B cell (primary cell): Measurements from ENCODE around the gene CHRNA4. TPM values are rescaled to one million over a fixed set of nuclear protein-coding genes. Genes with fewer than 3 reads are reported as not detected.

Experiments
- ATAC-seq: fragments of 200-7000 bp; cut with Tn5 transposase; one replicate; pipeline ENCODE4 v1.10.0; 2021; ENCODE audit warnings: low read depth, mild to moderate bottlenecking, moderate number of reproducible peaks, moderate library complexity
- CTCF ChIA-PET: fragments of 350-600 bp; sonication (Branson Sonifier 250); formaldehyde crosslinking; loops from one replicate; lab custom pipeline; 2021; ENCODE audit warnings: antibody characterized with exemption, inconsistent platforms; lab: Charles Lee
- POLR2A ChIA-PET: fragments of 350-600 bp; sonication (Branson Sonifier 250); formaldehyde crosslinking; loops from one replicate; lab custom pipeline; 2021; ENCODE audit warnings: antibody characterized with exemption; lab: Charles Lee
- DNase-seq: peaks from one replicate; pipeline ENCODE4 v3.0.0; 2013
- H2AFZ ChIP-seq: 2 replicates; pipeline ENCODE4 v1.6.1; 2012; ENCODE audit warnings: mild to moderate bottlenecking, low read depth, low read length; ENCODE audit not compliant: insufficient read depth, poor library complexity, severe bottlenecking
- H3K27ac ChIP-seq, 2 donors: 1 replicate in 1 of 2; 2 replicates in 1 of 2; pipeline ENCODE4 v1.5.1; 2012 to 2013; ENCODE audit warnings: low read length in 2 of 2, mild to moderate bottlenecking in 2 of 2, moderate library complexity in 1 of 2
- H3K27me3 ChIP-seq, 4 experiments: fragments of 200-600 bp in 1 of 4; sonication (generic) in 1 of 4; replicated peaks in 1 of 4; 1 replicate in 2 of 4; 2 replicates in 2 of 4; pipeline versions ENCODE4 v1.6.1 to v1.7.0; 2013 to 2016; ENCODE audit warnings: low read length in 3 of 4, mild to moderate bottlenecking in 2 of 4, mixed read lengths in 1 of 4, moderate library complexity in 1 of 4; ENCODE audit not compliant: insufficient read depth in 4 of 4, control insufficient read depth in 3 of 4; ENCODE audit errors: control extremely low read depth in 1 of 4
- H3K36me3 ChIP-seq, 2 experiments: replicated peaks in 1 of 2; 1 replicate in 1 of 2; 2 replicates in 1 of 2; pipeline versions ENCODE4 v1.6.1 to v1.7.1; 2013; ENCODE audit warnings: low read length in 1 of 2; ENCODE audit not compliant: insufficient read depth in 2 of 2, control insufficient read depth in 1 of 2; ENCODE audit errors: control extremely low read depth in 1 of 2, extremely low read depth in 1 of 2
- H3K4me1 ChIP-seq, 2 donors: fragments of 200-600 bp in 1 of 2; sonication (generic) in 1 of 2; 1 replicate in 1 of 2; 2 replicates in 1 of 2; pipeline versions ENCODE4 v1.5.1 to v1.6.1; 2013 to 2017; ENCODE audit warnings: low read length in 2 of 2; ENCODE audit not compliant: control insufficient read depth in 2 of 2, insufficient read depth in 2 of 2
- H3K4me2 ChIP-seq: replicated peaks from 2 replicates; pipeline ENCODE3; 2012; ENCODE audit warnings: mild to moderate bottlenecking, low read depth, low read length; ENCODE audit not compliant: poor library complexity, severe bottlenecking
- H3K4me3 ChIP-seq, 5 experiments: fragments of 200-600 bp in 1 of 5; sonication (generic) in 1 of 5; 1 replicate in 3 of 5; 2 replicates in 2 of 5; pipeline versions ENCODE4 v1.5.1 to v1.7.0; 2011 to 2016; ENCODE audit warnings: low read length in 4 of 5, mild to moderate bottlenecking in 4 of 5, low read depth in 2 of 5, control low read depth in 1 of 5, moderate library complexity in 1 of 5; ENCODE audit not compliant: insufficient read depth in 1 of 5; ENCODE audit errors: control extremely low read depth in 1 of 5, extremely low read depth in 1 of 5
- H3K79me2 ChIP-seq: fragments of 200-600 bp; sonication (generic); one replicate; pipeline ENCODE4 v1.6.0; 2016; ENCODE audit warnings: low read length; ENCODE audit not compliant: control insufficient read depth, insufficient read depth
- H3K9ac ChIP-seq: fragments of 200-600 bp; sonication (generic); 2 replicates; pipeline ENCODE4 v1.6.1; 2017; ENCODE audit warnings: mild to moderate bottlenecking, low read length, moderate library complexity
- H3K9me3 ChIP-seq, 3 donors: one replicate each; pipeline versions ENCODE4 v1.6.1 to v1.7.1; 2013; ENCODE audit warnings: low read length in 2 of 3; ENCODE audit not compliant: control insufficient read depth in 2 of 3, insufficient read depth in 1 of 3; ENCODE audit errors: control extremely low read depth in 1 of 3
- H4K20me1 ChIP-seq: 2 replicates; pipeline ENCODE4 v1.6.0; 2012; ENCODE audit warnings: mild to moderate bottlenecking, low read length; ENCODE audit not compliant: insufficient read depth, control insufficient read depth, poor library complexity, severe bottlenecking
- H3K27ac Mint-ChIP-seq: one replicate; pipeline ENCODE4 v1.8.0; 2021; ENCODE audit warnings: mixed read lengths
- H3K27me3 Mint-ChIP-seq: one replicate; pipeline ENCODE4 v1.8.0; 2021; ENCODE audit warnings: mixed read lengths
- H3K4me1 Mint-ChIP-seq: one replicate; pipeline ENCODE4 v1.8.0; 2021; ENCODE audit warnings: mixed read lengths
- H3K4me3 Mint-ChIP-seq: one replicate; pipeline ENCODE4 v1.8.0; 2021; ENCODE audit warnings: mixed read lengths
- H3K9me3 Mint-ChIP-seq: one replicate; pipeline ENCODE4 v1.8.0; 2022; ENCODE audit warnings: mixed read lengths; ENCODE audit not compliant: insufficient read depth
- CTCF ChIP-seq: fragments of 200-600 bp; IDR thresholded peaks from one replicate; pipeline ENCODE4 v1.8.0; 2022; ENCODE audit warnings: antibody characterized with exemption, mild to moderate bottlenecking
- EZH2 ChIP-seq: IDR thresholded peaks from 2 replicates; pipeline ENCODE4 v1.6.1; 2012; ENCODE audit warnings: borderline replicate concordance, low read depth, mild to moderate bottlenecking, moderate library complexity, low read length; ENCODE audit not compliant: insufficient read depth, poor library complexity, severe bottlenecking
- WGBS: methylation state at CpG from one replicate; pipeline ENCODE4 v1.1.5; 2013; ENCODE audit warnings: missing lambda C conversion rate; ENCODE audit not compliant: insufficient coverage; 5-methylcytosine and 5-hydroxymethylcytosine counted together
- intact Hi-C: fragments of 100-400 bp; cut with micrococcal nuclease; formaldehyde crosslinking; loops from one replicate; pipeline ENCODE4 v1.10.0; 2022
- polyA plus RNA-seq: library from polyadenylated mRNA; depleted of rRNA; stranded (reverse); fragments of >200 nt; gene quantifications from 2 replicates; pipeline ENCODE4 v1.2.3, GENCODE V29; 2012
- total RNA-seq, 2 donors: library from RNA; stranded (reverse); fragments of 120-200 nt in 1 of 2; gene quantifications; 1 replicate in 1 of 2; 2 replicates in 1 of 2; pipeline versions ENCODE4 v1.2.3 to v1.2.4, GENCODE V29; 2013 to 2022

CHRNA4 gene
- total and polyA plus RNA-seq, 2 donors (not counting 1 experiment from before 2014, with no cell fraction given), result not detected

GRCh38 chr20:63348828-63349515, 12.2 kb downstream of the CHRNA4 start:
- Mint-ChIP-seq H3K4me1 (no peaks in the 10 kb centered on the region), H3K9me3 (peaks cover 5% of the 10 kb centered on the region), H3K27me3 (no peaks in the 10 kb centered on the region), H3K4me3 (no peak overlapping the region), H3K27ac (no peak overlapping the region)
- Histone ChIP-seq H4K20me1 (no peaks in the 10 kb centered on the region), H3K4me2 (no peak overlapping the region), H3K27me3 (no peaks in the 10 kb centered on the region), H3K4me1 (no peaks in the 10 kb centered on the region), H3K4me3 (no peak overlapping the region), H3K79me2 (no peaks in the 10 kb centered on the region), H3K27ac (no peak overlapping the region), H3K9me3 (peaks cover 0 to 18% (median 0%) of the 10 kb centered on the region in 3 donors), H3K9ac (no peak overlapping the region), H3K36me3 (no peaks in the 10 kb centered on the region), H2AFZ (no peak overlapping the region)
- intact Hi-C loops, result no loop called here
- WGBS, result 92% methylated on average over 29 of the region's 29 CpGs
- ATAC-seq, result no peak
- CTCF ChIA-PET, result no interaction called here
- no peak for DNase-seq
- no peak for TF ChIP-seq CTCF
- TF ChIP-seq EZH2, result no peak
- POLR2A ChIA-PET, result no interaction called here

- Histone ChIP-seq H3K4me3 (no peak overlapping the region), H2AFZ (no peak overlapping the region), H3K4me2 (no peak overlapping the region), H3K4me1 (no peaks in the 10 kb centered on the region), H4K20me1 (no peaks in the 10 kb centered on the region), H3K9me3 (peaks cover 0 to 18% (median 0%) of the 10 kb centered on the region in 3 donors), H3K9ac (no peak overlapping the region), H3K27me3 (no peaks in the 10 kb centered on the region), H3K36me3 (no peaks in the 10 kb centered on the region), H3K27ac (no peak overlapping the region), H3K79me2 (no peaks in the 10 kb centered on the region)
- POLR2A ChIA-PET, result no interaction called here
- no peaks in the 10 kb centered on the region for H3K4me1 Mint-ChIP-seq
- TF ChIP-seq EZH2 (no peak), CTCF (no peak)
- no peaks in the 10 kb centered on the region for H3K27me3 Mint-ChIP-seq
- intact Hi-C loops, result no loop called here
- CTCF ChIA-PET, result no interaction called here
- WGBS, result 89% methylated on average over 46 of the region's 46 CpGs
- no peak overlapping the region for H3K4me3 Mint-ChIP-seq
- ATAC-seq (no peak), DNase-seq (no peak)
- peaks cover 5% of the 10 kb centered on the region for H3K9me3 Mint-ChIP-seq
- H3K27ac Mint-ChIP-seq, result no peak overlapping the region
Observed at GRCh38 chr20:63347950-63348827, 13.0 kb downstream of the CHRNA4 start.
